HepG2 (cell line): ENCODE data around the gene SEC63. TPM values are rescaled to one million over a fixed set of nuclear protein-coding genes. Genes with fewer than 3 reads are reported as not detected.
A peak's percentile ranks its signal among the peaks of the same experiment; 100 is the strongest.

Experiments used
- ATM ChIP-seq: fragments of 450-650 bp; IDR thresholded peaks from 2 replicates; pipeline ENCODE4 v1.7.1; 2017; ENCODE audit warnings: mild to moderate bottlenecking, borderline replicate concordance
- BCL6 ChIP-seq: IDR thresholded peaks from 2 replicates; pipeline ENCODE4 v1.6.1; 2016; ENCODE audit warnings: missing genetic modification reagents, missing compliant biosample characterization
- CBFB ChIP-seq: sonication (generic); formaldehyde crosslinking; IDR thresholded peaks from 2 replicates; pipeline ENCODE4 v1.4.0; 2020; ENCODE audit warnings: missing genetic modification reagents
- FOSL2 ChIP-seq: sonication (generic); formaldehyde crosslinking; IDR thresholded peaks from 2 replicates; pipeline ENCODE4 v1.4.0; 2020; ENCODE audit warnings: missing genetic modification reagents
- HDAC1 ChIP-seq: sonication (generic); formaldehyde crosslinking; IDR thresholded peaks from 2 replicates; pipeline ENCODE4 v1.5.1; 2020; ENCODE audit warnings: mild to moderate bottlenecking, missing genetic modification reagents
- HNRNPLL ChIP-seq: fragments of 200-400 bp; formaldehyde crosslinking; IDR thresholded peaks from 2 replicates; pipeline ENCODE4 v1.6.1; 2017; ENCODE audit warnings: mild to moderate bottlenecking, low read depth, low read length; ENCODE audit not compliant: poor library complexity, severe bottlenecking
- KDM3A ChIP-seq: IDR thresholded peaks from 2 replicates; pipeline ENCODE4 v1.6.1; 2018; ENCODE audit warnings: low read depth, missing compliant biosample characterization
- MIER2 ChIP-seq: IDR thresholded peaks from 2 replicates; pipeline ENCODE4 v1.6.1; 2016; ENCODE audit warnings: missing biosample characterization, missing genetic modification reagents
- NONO ChIP-seq, 2 experiments: fragments of 450-650 bp in 1 of 2; sonication (generic) in 1 of 2; formaldehyde crosslinking in 1 of 2; IDR thresholded peaks in 1 of 2; conservative IDR thresholded peaks in 1 of 2; 2 replicates each; pipeline versions ENCODE4 v1.6.1 to v1.8.0; 2017 to 2022; ENCODE audit warnings: mild to moderate bottlenecking in 1 of 2, missing genetic modification reagents in 1 of 2, moderate library complexity in 1 of 2
- PAXIP1 ChIP-seq: sonication (generic); formaldehyde crosslinking; conservative IDR thresholded peaks from 2 replicates; pipeline ENCODE4 v1.4.0; 2020; ENCODE audit warnings: mild to moderate bottlenecking, missing genetic modification reagents, moderate library complexity
- RAD21 ChIP-seq: fragments of 450-650 bp; formaldehyde crosslinking; IDR thresholded peaks from 2 replicates; pipeline ENCODE4 v1.5.0; 2020; ENCODE audit warnings: mild to moderate bottlenecking
- ZNF276 ChIP-seq: sonication (generic); formaldehyde crosslinking; IDR thresholded peaks from 2 replicates; pipeline ENCODE4 v1.4.0; 2020; ENCODE audit warnings: mild to moderate bottlenecking, low read depth, missing genetic modification reagents
- ZNF280B ChIP-seq: sonication (generic); formaldehyde crosslinking; IDR thresholded peaks from 2 replicates; pipeline ENCODE4 v1.5.0; 2020; ENCODE audit warnings: missing genetic modification reagents, mild to moderate bottlenecking, borderline replicate concordance
- ZNF543 ChIP-seq: sonication (generic); formaldehyde crosslinking; IDR thresholded peaks from 2 replicates; pipeline ENCODE4 v1.4.0; 2020; ENCODE audit warnings: mild to moderate bottlenecking, missing genetic modification reagents
- ZNF687 ChIP-seq: sonication (generic); formaldehyde crosslinking; IDR thresholded peaks from 2 replicates; pipeline ENCODE4 v1.5.1; 2020; ENCODE audit warnings: mild to moderate bottlenecking, missing genetic modification reagents, moderate library complexity
- polyA plus RNA-seq, 8 experiments: library from polyadenylated mRNA; depleted of rRNA in 3 of 8; stranded (reverse) in 7 of 8; unstranded in 1 of 8; fragments of >200 nt; fragmentation: Illumina TruSeq in 4 of 8; extraction: Trizol in 4 of 8; gene quantifications; 2 replicates each; pipeline versions ENCODE4 v1.2.1 to v1.2.3, GENCODE V29; 2011 to 2016; ENCODE audit warnings: low read depth in 4 of 8, missing spikeins in 1 of 8, mixed read lengths in 1 of 8; ENCODE audit not compliant: insufficient read depth in 1 of 8
- total RNA-seq, 5 experiments: library from RNA; depleted of rRNA; stranded (reverse); fragments of >200 nt; fragmentation: Illumina TruSeq; extraction: Trizol; gene quantifications; 2 replicates each; pipeline ENCODE4 v1.2.3, GENCODE V29; 2016; ENCODE audit warnings: low read depth in 1 of 5

The SEC63 gene
- total and polyA plus RNA-seq, 2 of the 13 experiments (the other 11 are each of a cell fraction or from before 2014, with no cell fraction given): 20.2 to 45.9 TPM

GRCh38 chr6:107847844-107848802, 109.9 kb downstream of the SEC63 start (continued):
- peak; percentile 39; the same call in 1 of the 2 replicates for TF ChIP-seq HDAC1
- peak; percentile 91 for TF ChIP-seq ZNF687
- peak; percentile 94 for TF ChIP-seq RAD21 (CRISPR knock-in tag)
- 0 out of 2 replicates have a peak, but pooled peaks have one; percentile 75 for TF ChIP-seq ZNF276 (CRISPR knock-in tag)
- no peak for TF ChIP-seq ATM
- TF ChIP-seq NONO (IDR thresholded peaks at IDR 0.05): no peak
- TF ChIP-seq NONO (CRISPR knock-in tag; conservative IDR thresholded peaks at IDR 0.05): peak; percentile 51; the same call in 1 of the 2 replicates
- peak; percentile 20 for TF ChIP-seq HNRNPLL
- 0 out of 2 replicates have a peak, but pooled peaks have one; percentile 30 for TF ChIP-seq PAXIP1 (CRISPR knock-in tag)
- peak; percentile 17; the same call in 1 of the 2 replicates for TF ChIP-seq BCL6
- TF ChIP-seq FOSL2 (CRISPR knock-in tag): peak; percentile 35; the same call in 1 of the 2 replicates
- TF ChIP-seq KDM3A (CRISPR knock-in tag): peak; percentile 85; the same call in 1 of the 2 replicates
- TF ChIP-seq MIER2 (CRISPR knock-in tag): 0 out of 2 replicates have a peak, but pooled peaks have one; percentile 45
- peak; percentile 62 for TF ChIP-seq CBFB
- TF ChIP-seq ZNF543 (CRISPR knock-in tag): peak; percentile 54; the same call in 1 of the 2 replicates
- TF ChIP-seq ZNF280B (CRISPR knock-in tag): peak; percentile 62
